BE2C (cell line): ENCODE measurements around the gene EP300.
"Not testable (repeated sequence)": the region's sequence is repeated elsewhere in the genome, so short reads cannot be mapped to it uniquely, and the experiment has no call there.

ENCODE experiments used
- DNase-seq: peaks from one replicate; pipeline ENCODE4 v3.0.0-alpha.2; 2020
- H3K27me3 ChIP-seq: fragments of 250-450 bp; sonication (Bioruptor Pico); 2 replicates; pipeline ENCODE4 v1.5.1; 2020; ENCODE audit warnings: mild to moderate bottlenecking
- H3K36me3 ChIP-seq: fragments of 250-450 bp; sonication (Bioruptor Pico); 2 replicates; pipeline ENCODE4 v1.5.1; 2020; ENCODE audit warnings: mild to moderate bottlenecking
- H3K4me1 ChIP-seq: fragments of 250-450 bp; sonication (Bioruptor Pico); 2 replicates; pipeline ENCODE4 v1.5.1; 2020
- H3K4me3 ChIP-seq: 2 replicates; pipeline ENCODE4 v1.5.1; 2011; ENCODE audit warnings: low read depth, low read length
- H3K9me3 ChIP-seq: fragments of 250-450 bp; sonication (Bioruptor Pico); 2 replicates; pipeline ENCODE4 v1.5.1; 2020
- CTCF ChIP-seq: IDR thresholded peaks from 2 replicates; pipeline ENCODE4 v1.5.1; 2012; ENCODE audit warnings: mild to moderate bottlenecking, low read depth, low read length

The EP300 gene

DNA sequence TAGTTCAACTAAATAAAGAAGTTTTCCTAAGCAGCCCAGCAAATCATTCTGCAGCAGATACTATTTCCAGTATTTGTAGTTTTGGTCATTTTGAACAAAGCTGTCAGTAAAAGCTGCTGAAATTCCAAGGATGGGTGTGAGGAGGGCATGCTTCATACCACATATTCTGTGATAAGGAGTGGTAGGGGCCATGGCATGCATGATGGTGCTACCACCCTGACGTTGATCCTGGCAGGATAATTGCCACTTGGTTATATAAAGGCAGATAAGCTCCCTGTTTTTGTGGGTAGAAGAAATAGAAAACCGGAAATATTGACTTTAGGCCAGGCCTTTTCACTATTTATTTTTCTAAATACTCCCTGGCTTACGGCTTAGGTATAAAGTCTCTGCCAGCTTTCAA lies 79.6 kb downstream of the EP300 start:
- no peak for DNase-seq
- peaks cover 77% of the 10 kb centered on the region for H3K36me3 ChIP-seq
- no peaks in the 10 kb centered on the region for H3K9me3 ChIP-seq
- no peak for TF ChIP-seq CTCF
- no peak overlapping the region for H3K4me3 ChIP-seq
- peaks cover 10% of the 10 kb centered on the region for H3K4me1 ChIP-seq
- no peaks in the 10 kb centered on the region for H3K27me3 ChIP-seq

- peaks cover 76% of the 10 kb centered on the region for H3K36me3 ChIP-seq
- TF ChIP-seq CTCF, result no peak
- DNase-seq, result peak; percentile 39
- H3K9me3 ChIP-seq, result no peaks in the 10 kb centered on the region
- H3K4me3 ChIP-seq, result no peak overlapping the region
- peaks cover 10% of the 10 kb centered on the region for H3K4me1 ChIP-seq
- no peaks in the 10 kb centered on the region for H3K27me3 ChIP-seq
Observed at GRCh38 chr22:41175546-41175945, 83.2 kb downstream of the EP300 start.

DNA sequence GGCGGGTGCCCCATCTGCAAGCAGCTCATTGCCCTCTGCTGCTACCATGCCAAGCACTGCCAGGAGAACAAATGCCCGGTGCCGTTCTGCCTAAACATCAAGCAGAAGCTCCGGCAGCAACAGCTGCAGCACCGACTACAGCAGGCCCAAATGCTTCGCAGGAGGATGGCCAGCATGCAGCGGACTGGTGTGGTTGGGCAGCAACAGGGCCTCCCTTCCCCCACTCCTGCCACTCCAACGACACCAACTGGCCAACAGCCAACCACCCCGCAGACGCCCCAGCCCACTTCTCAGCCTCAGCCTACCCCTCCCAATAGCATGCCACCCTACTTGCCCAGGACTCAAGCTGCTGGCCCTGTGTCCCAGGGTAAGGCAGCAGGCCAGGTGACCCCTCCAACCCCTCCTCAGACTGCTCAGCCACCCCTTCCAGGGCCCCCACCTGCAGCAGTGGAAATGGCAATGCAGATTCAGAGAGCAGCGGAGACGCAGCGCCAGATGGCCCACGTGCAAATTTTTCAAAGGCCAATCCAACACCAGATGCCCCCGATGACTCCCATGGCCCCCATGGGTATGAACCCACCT lies 84.7 kb downstream of the EP300 start:
- Histone ChIP-seq H3K9me3 (no peaks in the 10 kb centered on the region), H3K4me3 (no peak overlapping the region), H3K27me3 (no peaks in the 10 kb centered on the region), H3K4me1 (peaks cover 10% of the 10 kb centered on the region), H3K36me3 (peaks cover 66% of the 10 kb centered on the region)
- DNase-seq, result no peak
- no peak for TF ChIP-seq CTCF

DNA sequence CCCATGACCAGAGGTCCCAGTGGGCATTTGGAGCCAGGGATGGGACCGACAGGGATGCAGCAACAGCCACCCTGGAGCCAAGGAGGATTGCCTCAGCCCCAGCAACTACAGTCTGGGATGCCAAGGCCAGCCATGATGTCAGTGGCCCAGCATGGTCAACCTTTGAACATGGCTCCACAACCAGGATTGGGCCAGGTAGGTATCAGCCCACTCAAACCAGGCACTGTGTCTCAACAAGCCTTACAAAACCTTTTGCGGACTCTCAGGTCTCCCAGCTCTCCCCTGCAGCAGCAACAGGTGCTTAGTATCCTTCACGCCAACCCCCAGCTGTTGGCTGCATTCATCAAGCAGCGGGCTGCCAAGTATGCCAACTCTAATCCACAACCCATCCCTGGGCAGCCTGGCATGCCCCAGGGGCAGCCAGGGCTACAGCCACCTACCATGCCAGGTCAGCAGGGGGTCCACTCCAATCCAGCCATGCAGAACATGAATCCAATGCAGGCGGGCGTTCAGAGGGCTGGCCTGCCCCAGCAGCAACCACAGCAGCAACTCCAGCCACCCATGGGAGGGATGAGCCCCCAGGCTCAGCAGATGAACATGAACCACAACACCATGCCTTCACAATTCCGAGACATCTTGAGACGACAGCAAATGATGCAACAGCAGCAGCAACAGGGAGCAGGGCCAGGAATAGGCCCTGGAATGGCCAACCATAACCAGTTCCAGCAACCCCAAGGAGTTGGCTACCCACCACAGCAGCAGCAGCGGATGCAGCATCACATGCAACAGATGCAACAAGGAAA lies 85.4 kb downstream of the EP300 start:
- TF ChIP-seq CTCF, result no peak
- Histone ChIP-seq H3K4me3 (no peak overlapping the region), H3K36me3 (peaks cover 59% of the 10 kb centered on the region), H3K9me3 (no peaks in the 10 kb centered on the region), H3K4me1 (peaks cover 10% of the 10 kb centered on the region), H3K27me3 (no peaks in the 10 kb centered on the region)
- DNase-seq, result no peak

DNA sequence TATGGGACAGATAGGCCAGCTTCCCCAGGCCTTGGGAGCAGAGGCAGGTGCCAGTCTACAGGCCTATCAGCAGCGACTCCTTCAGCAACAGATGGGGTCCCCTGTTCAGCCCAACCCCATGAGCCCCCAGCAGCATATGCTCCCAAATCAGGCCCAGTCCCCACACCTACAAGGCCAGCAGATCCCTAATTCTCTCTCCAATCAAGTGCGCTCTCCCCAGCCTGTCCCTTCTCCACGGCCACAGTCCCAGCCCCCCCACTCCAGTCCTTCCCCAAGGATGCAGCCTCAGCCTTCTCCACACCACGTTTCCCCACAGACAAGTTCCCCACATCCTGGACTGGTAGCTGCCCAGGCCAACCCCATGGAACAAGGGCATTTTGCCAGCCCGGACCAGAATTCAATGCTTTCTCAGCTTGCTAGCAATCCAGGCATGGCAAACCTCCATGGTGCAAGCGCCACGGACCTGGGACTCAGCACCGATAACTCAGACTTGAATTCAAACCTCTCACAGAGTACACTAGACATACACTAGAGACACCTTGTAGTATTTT lies 86.1 kb downstream of the EP300 start:
- no peaks in the 10 kb centered on the region for H3K9me3 ChIP-seq
- TF ChIP-seq CTCF, result no peak
- peaks cover 10% of the 10 kb centered on the region for H3K4me1 ChIP-seq
- no peaks in the 10 kb centered on the region for H3K27me3 ChIP-seq
- H3K36me3 ChIP-seq, result peaks cover 52% of the 10 kb centered on the region
- no peak for DNase-seq
- no peak overlapping the region for H3K4me3 ChIP-seq

DNA sequence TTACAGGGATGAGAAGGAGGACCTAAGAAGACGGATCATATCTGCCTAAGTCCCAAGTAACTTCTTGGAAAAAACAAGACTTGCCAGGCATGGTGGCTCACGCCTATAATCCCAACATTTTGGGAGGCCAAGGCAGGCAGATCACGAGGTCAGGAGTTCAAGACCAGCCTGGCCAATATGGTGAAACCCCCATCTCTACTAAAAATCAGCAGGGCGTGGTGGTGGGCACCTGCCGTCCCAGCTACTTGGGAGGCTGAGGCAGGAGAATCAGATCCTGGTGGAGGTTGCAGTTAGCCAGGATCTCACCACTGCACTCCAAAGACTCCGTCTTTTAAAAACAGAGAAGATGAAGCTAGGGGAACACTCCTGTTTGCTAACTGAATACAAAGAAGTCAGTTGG lies 88.0 kb downstream of the EP300 start:
- not testable (repeated sequence) for H3K27me3 ChIP-seq, H3K4me3 ChIP-seq, H3K4me1 ChIP-seq, DNase-seq, H3K9me3 ChIP-seq
- H3K36me3 ChIP-seq, result peaks cover 44% of the 10 kb centered on the region
